Measurements from ENCODE around the gene SLC9A7.

SLC9A7 gene

DNA sequence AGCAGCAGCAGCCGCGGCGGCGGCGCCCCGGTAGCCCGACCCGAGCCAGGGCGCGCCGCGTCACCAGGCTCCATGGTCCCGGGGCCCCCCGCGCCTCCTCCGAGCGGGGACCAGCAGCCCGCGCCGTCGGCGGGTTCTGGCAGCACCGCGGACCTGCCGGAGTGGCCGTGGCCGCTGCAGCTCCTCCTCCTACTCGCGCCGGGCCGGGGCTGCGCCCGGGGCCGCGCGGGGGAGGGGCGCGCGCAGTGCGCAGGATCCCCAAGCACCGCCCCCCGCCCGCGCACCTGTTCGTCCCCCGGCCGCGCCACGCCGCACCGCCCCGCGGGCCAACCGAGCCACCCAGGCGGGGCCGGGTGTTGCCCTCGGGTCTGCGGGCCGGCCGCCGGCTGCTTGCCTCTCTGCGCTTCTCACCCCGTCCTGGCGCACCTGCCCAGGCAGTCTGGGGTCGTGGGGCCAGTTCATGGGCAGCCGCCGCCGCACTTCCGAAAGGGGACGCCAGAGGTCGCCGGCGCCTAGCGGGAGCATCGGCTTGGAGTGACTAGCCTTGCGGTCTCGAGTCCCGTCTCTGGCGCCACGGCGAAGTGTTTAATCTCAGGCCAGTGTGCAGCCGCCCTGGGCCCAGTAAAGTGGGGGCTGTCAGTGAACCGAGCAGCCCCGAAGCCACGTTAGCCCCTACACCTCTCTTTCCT is at the start of gene SLC9A7:
TSS of gene SLC9A7 (minus strand) at position 163 of the 689 bp plus-strand sequence. CDS start at position 74, 89 bp downstream.
- in situ Hi-C loops (cut with MboI; ENCODE audit: low sequenced_read_pairs): no loop called here

DNA sequence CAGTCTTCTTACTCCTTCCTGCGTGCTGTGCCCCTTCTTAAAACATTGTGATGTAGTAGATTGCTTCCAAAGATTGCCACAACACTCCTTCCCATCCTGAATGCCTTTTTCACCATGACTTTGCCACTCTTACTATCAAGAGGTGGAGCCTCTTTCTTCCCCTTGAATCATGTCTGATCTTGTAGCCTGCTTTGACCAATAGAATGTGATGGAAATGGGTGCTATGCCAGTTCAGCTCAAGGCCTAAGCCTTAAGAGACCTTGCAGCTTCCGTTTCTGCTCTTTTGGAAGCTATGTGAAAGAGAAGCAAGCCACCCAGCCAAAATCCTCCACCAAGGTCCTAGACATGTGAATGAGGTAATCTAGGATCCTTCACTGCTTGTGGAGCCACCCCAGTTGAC is 46.4 kb upstream of the SLC9A7 start:
- in situ Hi-C loops (cut with MboI; ENCODE audit: low sequenced_read_pairs): no loop called here

DNA sequence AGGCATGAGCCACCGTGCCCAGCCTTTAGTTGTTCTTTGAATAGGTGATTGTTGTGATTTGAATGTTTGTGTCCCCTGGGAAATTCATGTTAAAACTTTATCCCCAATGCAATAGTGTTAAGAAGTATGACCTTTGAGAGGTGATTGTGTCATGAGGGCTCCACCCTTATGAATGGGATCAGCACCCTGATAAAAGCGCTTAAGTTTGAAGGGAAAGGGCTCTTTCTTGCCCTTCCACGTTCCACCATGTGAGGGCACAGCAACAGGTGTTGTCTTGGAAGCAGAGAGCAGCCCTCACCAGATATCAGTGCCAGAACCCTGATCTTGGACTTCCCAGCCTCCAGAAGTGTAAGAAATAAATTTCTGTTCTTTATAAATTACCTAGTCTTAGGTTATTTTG is 44.2 kb upstream of the SLC9A7 start:
- in situ Hi-C loops (cut with MboI; ENCODE audit: low sequenced_read_pairs): no loop called here

DNA sequence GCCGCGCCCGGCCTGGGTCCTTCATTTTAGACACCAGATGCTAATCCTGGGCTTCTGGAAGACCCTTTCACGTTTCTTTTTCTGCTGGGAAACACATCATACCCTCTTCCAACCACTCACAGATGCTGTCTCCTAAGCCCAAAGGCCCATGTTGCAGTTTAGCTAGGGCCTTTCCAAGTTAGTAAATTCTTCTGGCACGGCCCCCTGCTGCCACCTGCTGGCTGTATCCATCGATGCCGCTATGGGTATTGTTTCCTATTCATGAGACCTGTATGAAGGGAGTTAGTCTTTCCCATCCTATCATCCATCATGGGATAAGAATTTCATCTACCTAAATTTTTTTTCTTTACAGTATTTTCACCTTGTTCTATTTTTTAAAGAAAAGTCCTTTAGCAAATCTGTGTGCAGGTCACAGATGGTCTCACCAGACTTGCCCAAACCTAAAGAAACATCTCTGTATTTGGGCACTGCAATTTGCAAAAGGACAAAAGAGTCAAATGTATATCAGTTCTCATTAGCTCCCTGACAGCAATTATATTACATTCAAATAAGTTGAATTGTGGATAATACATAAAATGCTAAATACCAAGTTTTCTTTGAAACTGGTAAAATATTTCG is 37.8 kb upstream of the SLC9A7 start:
- in situ Hi-C loops (cut with MboI; ENCODE audit: low sequenced_read_pairs): loop anchor here (25.0 kb wide), 1 partner anchor 234 kb away; the partner anchor contains the start of gene CHST7

DNA sequence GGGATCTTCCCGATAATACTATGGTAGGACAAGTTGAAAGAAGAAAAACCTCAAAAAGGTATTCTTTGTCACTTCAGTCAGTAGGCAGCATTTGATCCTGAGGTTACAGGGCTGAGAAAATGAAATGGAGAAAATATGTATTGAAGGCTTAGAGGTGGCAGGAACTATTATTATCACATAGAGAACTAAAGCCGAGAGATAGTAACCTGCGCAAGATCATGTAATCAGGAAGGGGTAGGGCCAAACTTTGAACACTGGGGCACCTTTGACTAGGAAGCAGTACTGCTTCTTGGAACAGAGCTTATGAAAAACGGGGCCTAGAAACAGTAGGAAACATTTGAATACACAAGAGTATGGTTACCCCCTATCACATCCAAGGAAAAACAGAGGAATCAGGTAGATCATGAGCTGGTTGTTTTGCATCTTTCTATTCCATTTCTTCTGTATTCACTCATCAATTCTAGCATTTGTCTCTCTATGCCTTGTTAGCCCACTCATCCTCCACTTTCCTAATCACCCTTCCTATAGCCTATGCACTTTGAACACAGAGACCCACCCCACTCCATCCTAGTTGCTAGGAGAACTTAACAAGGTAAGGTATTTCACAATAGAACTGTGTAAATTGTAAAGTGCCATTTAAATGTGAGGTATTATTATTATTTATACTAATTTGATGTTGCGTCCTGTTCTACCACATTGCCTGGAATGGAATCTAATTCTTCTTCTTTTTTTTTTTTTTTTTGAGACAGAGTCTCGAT is 34.6 kb upstream of the SLC9A7 start:
- in situ Hi-C loops (cut with MboI; ENCODE audit: low sequenced_read_pairs): loop anchor here (25.0 kb wide), 1 partner anchor 231 kb away; the partner anchor contains the start of gene CHST7

DNA sequence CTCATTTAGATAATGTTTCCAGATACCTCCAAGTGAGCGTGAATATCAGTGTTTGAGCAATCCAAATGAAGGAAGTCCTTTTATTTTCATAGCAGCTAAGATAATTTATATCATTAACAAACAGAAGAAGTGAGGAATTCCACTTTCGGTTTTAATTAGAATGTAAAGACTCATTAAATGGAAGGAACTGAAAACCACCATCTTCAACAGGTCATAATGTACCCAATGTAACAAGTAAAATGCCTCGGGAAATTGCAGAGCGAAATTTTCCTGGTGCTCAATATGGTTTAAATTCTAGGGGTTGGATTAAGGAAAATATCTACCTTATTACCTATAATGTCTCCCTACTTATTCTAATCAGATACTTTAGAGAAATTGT is 33.9 kb upstream of the SLC9A7 start:
- in situ Hi-C loops (cut with MboI; ENCODE audit: low sequenced_read_pairs): loop anchor here (25.0 kb wide), 1 partner anchor 230 kb away; the partner anchor contains the start of gene CHST7

DNA sequence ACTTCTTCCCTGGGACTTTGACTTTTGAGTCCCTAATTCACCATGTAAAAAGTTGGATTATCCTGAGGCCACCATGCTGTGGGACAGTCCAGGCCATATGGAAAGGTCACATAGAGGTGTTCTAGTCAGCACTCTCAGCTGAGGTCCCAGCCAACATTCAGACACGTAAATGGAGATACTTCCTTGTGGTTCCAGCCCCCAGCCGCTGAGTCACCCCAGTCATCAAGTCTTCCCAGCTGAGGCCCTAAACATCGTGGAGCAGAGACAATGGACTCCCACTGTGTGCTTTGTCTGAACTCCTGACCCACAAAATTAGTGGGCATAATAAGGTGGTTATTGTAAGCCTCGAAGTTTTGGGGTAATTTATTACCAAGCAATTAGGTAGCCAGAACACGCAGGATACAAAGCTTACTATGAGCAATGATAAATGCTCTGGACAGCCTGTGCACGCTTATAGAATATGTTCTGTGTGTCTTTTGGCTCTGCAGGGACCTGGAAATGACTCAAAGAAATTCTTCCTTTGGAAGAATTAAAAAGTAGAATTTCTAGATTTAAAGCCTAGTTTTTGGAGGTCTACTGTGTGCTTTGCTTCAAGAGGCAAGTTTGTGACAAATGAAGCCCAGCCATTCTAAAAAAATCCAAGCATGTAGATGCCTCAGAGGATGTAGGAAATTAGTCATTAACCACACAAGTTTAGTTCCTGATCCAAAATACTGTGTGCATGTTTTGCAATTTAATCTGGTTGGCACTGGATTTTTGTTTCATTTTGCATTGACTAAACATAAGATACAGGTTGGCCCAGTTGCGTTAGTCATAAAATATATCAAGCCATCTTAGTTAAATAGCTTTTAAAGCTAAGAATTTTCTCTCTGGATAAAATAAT is 33.2 kb upstream of the SLC9A7 start:
- in situ Hi-C loops (cut with MboI; ENCODE audit: low sequenced_read_pairs): loop anchor here (25.0 kb wide), 1 partner anchor 230 kb away; the partner anchor contains the start of gene CHST7

DNA sequence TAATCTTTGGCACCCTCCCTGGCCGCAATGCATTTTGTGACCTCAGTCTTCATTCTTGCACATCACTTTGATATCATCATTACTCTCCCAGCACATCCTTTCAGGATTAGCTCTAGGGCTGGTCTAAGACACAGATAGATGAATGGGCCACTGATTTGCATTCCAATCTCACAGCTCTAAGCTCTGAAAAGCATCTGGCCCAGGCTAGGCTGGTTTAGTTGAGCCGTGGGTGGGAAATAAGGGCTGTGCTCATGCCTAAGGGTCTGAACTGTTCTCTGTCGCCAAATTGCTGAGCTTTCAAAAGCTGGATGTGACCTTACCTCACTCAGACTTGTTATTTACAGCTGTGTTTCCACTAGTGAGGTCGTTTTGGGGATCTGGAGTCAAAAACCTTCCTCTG is 30.0 kb upstream of the SLC9A7 start:
- in situ Hi-C loops (cut with MboI; ENCODE audit: low sequenced_read_pairs): loop anchor here (25.0 kb wide), 1 partner anchor 227 kb away; the partner anchor contains the start of gene CHST7

DNA sequence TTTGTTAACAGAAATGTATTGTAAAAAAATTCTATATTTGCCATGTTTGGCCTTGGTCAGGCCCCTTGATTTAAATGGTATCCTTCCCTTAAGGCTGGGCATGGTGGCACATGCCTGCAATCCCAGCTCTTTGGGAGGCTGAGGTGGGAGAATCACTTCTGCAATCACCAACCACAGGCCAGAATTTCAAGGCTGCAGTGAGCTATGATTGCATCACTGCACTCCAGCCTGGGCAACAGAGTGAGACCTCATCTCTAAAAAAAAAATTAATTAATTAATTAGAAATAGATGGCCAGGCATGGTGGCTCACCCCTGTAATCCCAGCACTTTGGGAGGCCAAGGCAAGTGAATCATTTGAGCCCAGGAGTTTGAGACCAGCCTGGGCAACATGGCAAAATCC is 25.5 kb upstream of the SLC9A7 start:
- in situ Hi-C loops (cut with MboI; ENCODE audit: low sequenced_read_pairs): loop anchor here (25.0 kb wide), 1 partner anchor 222 kb away; the partner anchor contains the start of gene CHST7

DNA sequence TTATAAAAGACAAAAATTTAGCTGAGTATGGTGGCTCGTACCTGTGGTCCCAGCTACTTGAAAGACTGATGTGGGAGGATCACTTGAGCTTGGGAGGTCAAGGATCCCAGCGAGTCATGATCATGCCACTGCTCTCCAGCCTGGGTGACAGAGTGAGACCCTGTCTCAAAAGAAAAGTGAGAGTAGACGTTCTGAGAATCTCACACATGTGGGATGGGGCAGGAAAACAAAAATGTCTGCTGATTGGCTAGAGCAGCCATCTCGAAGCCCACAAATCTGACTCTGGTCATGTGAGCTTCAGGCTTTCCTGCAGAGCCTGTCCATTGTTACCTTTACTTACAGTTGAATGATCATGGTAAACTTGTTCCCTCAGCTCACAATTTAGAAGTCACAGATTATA is 23.1 kb upstream of the SLC9A7 start:
- in situ Hi-C loops (cut with MboI; ENCODE audit: low sequenced_read_pairs): loop anchor here (25.0 kb wide), 1 partner anchor 220 kb away; the partner anchor contains the start of gene CHST7

DNA sequence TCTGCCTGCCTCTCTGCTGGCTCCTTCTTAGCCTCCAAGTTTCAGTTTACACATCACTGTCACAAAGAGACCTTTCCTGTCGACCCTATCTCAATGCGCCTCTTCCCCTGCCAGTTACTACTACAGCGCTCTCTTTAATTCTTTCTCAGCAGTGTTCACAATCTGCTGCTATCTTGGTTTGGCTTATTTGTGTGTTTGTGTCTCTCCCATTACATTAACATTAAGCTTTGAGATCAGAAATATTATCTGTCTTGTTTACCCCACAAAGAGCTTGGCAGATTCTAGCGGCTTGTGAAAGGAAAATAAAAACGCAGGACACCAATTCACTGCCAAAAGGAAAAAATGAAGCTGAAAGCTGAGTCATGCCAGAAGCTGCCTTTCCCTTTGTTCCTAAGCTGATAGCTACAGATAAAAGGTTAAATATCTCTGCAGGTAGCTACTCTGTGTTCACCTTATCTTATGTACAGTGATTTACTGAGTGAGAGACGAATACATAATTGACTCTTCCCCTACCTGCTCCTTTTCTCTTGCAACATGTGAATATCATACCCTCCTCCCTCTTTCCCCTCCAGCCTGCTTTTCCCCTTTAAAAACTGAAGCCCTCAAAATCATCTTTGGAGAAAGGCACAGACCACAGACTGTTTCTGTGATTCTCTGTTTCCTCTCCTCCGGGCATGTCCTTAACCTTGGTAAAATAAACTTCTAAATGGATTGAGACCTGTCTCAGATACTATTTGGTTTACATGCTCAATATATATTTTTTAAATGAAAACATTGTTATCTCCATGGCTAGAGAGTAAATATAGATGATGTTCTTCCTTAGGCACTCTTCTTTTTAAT is 19.3 kb upstream of the SLC9A7 start:
- in situ Hi-C loops (cut with MboI; ENCODE audit: low sequenced_read_pairs): loop anchor here (25.0 kb wide), 1 partner anchor 216 kb away; the partner anchor contains the start of gene CHST7

DNA sequence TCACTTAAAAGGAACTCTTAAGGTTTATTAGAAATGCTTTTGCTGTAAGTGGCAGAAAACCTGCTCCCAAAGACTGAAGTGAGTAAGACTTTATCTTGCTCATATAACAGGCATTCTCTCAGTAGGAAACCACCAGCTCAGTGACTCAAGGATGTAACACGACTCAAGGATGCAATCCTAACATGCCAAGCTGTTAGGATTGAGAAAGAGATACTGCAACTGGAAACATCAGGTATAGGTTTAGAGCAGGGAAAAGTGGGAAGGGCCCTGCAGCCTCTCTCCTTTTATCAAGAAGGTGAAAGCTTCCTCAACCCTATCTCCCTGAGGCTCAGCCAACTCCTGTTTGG is 11.9 kb upstream of the SLC9A7 start:
- in situ Hi-C loops (cut with MboI; ENCODE audit: low sequenced_read_pairs): no loop called here

DNA sequence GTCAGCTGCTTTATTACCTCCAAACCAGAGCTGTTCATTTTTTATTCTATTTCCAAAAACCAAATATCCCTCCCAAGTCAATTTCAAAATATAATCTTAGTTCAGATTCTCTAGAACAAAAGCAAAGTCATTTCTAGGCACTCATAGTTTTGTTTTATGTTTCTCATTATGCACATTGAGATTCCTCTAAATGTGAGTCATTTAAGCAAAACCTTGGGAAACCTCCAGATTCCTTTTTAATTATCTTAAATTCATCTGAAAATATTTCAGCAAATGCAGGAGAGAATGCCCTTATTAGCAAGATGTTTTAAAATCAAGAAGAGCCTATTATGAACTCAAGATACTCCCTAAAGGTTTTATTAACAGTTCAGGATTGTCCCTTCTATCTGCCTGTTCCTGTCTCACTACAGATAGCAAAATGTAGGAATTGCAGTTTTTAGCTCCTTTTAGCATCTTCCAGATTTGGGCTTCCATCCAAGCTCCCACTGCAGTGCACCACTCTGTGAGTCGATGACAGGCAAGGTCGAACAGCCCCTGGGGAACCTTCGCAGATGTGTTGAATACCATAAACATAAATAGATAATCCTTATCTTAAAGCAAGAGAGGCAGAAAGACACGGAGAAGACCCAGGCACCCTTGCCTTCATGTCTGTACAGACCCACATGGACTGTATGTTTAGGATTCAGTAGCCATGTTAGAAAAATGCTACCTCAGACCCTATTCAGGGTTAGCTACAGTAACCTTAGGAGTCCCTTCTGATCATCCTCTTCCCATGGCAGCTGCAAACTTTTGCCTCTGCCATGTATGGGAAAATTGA is 11.3 kb upstream of the SLC9A7 start:
- in situ Hi-C loops (cut with MboI; ENCODE audit: low sequenced_read_pairs): no loop called here

DNA sequence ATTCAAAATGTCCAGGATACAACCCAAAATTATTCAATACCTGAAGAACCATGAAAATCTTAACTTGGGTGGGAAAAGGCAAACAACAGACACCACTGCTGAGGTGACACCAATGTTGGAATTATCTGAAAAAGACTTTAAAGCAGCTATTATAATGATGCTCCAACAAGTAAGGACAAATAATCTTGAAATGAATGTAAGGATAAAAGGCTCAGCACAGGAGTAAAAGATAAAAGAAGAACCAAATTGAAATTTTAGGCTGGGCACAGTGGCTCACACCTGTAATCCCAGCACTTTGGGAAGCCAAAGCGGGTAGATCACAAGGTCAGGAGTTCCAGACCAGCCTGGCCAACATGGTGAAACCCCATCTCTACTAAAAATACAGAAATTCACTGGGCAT is 4.0 kb upstream of the SLC9A7 start:
- in situ Hi-C loops (cut with MboI; ENCODE audit: low sequenced_read_pairs): no loop called here

DNA sequence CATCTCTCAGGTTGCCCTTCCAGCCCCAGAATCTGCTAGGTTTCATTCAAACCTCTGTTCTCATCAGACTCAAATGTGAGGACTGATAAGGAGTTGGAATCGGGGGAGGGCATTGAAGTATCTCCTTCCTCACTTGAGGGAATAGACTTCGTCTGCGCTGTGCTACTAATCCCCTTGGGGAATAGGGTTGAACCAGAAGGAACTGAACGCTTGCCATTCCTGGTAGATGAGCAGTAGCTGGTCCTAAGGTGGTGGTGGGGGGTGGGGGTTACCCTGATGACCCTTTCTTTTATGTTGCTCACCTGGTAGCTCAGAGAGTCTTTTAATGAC is 692 bp upstream of the SLC9A7 start:
- in situ Hi-C loops (cut with MboI; ENCODE audit: low sequenced_read_pairs): no loop called here

DNA sequence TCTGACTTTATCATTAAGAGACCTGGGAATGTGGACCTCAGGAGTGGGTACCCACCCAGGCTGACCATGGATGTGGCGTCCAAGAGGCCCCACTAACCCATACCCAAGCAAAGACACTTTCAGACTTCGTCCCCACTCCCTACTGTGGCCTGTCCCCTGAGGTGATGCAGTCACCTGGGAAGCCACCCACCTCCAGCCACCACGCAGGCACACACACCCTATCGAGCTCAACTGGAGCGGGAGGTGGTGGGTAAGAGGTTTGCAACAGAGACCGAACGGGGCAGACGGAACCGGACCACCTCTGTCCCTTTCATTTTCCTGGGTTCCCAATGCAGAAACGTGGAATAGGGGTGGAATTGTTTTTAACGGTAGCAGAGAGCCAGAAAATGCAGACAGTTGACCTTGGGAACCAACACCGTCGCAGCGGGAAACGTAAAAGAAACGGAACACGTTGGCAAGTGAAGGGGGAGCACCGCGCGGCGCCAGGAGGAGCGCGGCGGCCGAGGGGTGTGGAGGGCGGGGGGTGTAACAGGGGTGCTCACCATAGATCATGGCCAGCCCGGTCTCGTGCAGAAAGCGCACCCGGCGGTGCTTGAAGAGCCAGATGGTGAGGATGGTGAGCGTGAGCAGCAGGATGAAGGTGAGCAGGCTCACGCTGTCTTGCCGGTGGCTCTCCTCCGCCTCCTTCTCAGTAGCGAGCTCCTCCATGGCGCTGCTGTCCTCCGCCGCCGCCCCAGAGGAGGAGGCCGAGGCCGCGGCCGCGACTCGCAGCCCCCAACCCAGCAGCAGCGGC is 559 bp downstream of the SLC9A7 start:
- in situ Hi-C loops (cut with MboI; ENCODE audit: low sequenced_read_pairs): no loop called here

DNA sequence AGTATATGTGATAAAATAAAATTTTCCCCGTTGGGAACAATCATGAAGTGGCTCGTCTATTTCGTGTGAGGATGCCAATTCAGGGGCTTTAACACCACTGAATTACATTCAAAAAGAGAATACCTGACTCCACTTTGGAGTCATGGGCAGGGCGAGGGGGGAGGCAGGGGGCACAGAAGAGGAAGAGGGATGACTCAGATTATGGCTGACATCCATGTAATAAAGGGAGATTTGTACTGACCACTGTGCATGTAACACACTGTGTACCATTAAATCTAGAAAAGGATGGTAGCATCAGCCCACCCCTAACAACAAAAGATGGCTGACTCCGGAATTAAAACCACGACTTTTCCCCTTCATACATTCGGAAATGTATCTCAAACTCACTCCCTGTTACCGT is 1.3 kb downstream of the SLC9A7 start:
- in situ Hi-C loops (cut with MboI; ENCODE audit: low sequenced_read_pairs): no loop called here

DNA sequence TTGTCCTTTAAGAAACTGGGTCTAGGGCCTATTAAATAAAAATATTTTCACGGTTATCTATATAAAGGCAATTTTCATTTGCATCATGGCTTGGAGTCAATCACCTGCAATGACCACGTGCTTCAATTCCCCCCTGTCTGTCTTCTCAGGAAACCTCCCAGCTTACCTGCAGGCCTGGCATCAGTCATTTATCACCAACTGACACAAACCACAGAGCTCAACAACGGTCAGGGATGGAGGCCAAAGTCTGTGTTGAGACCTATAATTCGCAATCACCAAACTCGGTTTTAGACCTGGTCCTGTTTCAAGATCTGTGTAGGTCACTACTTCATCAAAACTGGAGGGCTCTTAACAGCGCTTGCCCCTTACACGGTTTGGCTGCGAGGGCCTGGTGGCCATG is 1.9 kb downstream of the SLC9A7 start:
- in situ Hi-C loops (cut with MboI; ENCODE audit: low sequenced_read_pairs): no loop called here
